Central memory CD4-positive, alpha-beta T cell (primary cell): ENCODE measurements around the gene DGAT2L6.
"Not testable (repeated sequence)": the region's sequence is repeated elsewhere in the genome, so short reads cannot be mapped to it uniquely, and the experiment has no call there.

ENCODE experiments used
- DNase-seq: peaks from one replicate; pipeline ENCODE4 v3.0.0; 2022

The DGAT2L6 gene

GRCh38 chrX:70201732-70202131 lies 24.4 kb downstream of the DGAT2L6 start:
- no peak for DNase-seq

GRCh38 chrX:70208479-70208878 lies 31.2 kb downstream of the DGAT2L6 start:
- no peak for DNase-seq

DNA sequence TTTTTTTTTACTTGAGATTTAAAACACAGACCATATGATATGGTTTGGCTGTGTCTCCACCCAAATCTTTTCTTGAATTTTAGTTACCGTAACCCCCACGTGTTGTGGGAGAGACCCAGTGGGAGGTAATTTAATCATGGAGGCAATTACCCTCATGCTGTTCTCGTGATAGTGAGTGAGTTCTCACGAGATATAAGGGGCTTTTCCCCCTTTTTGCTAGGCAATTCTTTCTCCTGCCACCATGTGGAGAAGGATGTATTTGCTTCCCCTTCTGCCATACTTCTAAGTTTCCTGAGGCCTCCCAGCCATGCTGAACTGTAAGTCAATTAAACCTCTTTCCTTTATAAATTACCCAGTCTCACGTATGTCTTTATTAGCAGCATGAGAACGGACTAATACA lies 32.3 kb downstream of the DGAT2L6 start:
- DNase-seq: not testable (repeated sequence)

DNA sequence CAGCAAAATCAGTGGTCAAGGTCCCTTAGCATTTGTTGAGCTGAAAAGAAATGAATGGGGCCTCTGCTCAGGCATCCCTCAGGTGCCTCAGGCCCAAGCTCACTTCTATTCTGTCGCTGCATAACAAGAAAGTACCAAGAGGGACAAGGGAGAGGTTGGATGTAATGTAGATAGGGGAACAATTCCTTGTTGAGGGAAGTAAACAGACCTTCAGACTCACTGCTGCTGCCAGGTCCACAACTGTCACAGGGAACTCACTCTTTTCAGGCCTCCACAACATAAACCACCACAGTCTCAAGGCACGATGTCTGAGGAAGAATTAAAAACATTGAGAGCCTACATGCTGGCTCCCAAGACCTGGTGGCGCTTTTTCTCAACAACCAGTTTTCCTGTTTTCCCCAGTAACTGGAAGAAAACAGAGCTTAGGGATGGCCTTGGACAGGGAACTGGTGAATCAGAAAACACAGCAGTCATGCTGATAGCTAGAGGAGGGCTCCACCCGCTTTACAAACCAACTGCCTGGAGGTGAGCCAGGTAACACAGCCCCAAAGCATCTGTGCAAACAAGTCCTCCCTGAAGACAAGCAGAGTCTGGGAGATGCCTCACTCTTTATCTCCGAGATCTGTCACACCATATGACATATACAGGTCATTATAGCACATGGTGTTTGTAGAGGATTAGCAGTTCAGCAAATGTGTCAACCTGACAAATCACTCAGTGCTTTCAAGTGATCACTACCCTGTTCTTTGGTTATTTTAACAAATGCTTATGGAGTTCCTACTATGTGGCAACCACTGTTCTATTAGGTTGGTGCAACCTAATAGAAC lies 42.9 kb downstream of the DGAT2L6 start:
- no peak for DNase-seq

GRCh38 chrX:70226048-70226447 lies 48.8 kb downstream of the DGAT2L6 start:
- no peak for DNase-seq

DNA sequence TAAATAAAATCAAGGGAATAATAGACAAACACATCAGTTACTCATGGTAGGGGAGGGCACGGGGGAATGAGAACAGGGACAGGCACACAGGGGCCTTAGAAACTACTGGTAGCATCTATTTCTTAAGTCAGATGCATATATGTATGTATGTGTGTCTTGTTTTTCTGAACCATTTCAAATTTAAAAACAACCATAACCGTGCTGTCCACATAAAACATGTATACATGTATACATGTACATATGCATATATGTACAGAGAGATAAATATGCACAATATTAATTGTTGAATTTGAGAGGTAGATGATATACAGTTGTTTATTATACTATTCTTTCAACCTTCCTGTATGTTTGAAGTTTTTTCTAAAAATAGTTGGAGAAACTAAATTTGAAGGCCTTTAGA lies 49.4 kb downstream of the DGAT2L6 start:
- DNase-seq: no peak

DNA sequence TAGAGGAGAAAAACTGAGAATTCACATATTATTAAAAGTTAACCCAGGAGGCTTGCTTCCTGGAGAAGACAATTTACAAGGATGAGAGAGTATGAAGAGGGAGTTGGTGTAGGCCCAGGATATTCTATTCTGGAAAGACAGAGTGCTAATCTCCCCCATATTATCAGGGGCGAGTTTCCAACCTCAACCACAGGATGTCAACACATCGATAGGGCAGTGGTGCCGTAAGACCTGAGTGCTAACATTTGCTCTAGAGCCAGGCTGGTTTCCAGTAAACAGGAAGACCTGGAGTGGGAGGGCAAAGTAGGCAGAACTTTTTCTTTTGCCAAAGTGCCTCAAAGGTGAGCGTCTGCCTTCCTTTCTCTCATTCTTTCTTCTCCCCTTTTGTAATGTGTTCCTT lies 54.4 kb downstream of the DGAT2L6 start:
- no peak for DNase-seq

- DNase-seq: no peak
These were observed 57.1 kb downstream of the DGAT2L6 start, which contains the start of gene AWAT1 for GRCh38 chrX:70234355-70234754. Gene AWAT1, plus strand, starts transcription at chrX:70234655. Its CDS starts 41 bp downstream, at chrX:70234696.

GRCh38 chrX:70240751-70241150 lies 63.5 kb downstream of the DGAT2L6 start:
- no peak for DNase-seq

- no peak for DNase-seq
These were observed 64.2 kb downstream of the DGAT2L6 start for GRCh38 chrX:70241501-70241900.

GRCh38 chrX:70243601-70244000 lies 66.3 kb downstream of the DGAT2L6 start:
- DNase-seq: not testable (repeated sequence)

DNA sequence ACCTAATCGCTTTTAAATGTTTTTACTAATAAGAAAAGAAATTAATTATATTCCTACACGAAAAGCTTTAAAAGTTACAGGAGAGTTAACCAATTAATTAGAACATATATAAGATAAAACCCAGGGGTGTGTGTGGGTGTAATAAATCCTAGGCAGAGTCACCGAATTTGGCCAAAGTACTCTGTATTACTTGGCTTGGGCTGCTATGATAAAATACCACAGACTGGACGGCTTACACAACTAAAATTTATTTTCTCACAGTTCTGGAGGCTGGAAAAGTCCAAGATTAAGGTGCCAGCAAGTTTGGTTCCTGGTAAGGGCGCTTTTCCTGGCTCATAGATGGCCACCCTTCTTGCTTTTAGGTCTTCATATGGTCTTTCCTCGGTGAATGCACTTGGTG lies 67.6 kb downstream of the DGAT2L6 start:
- DNase-seq: no peak

DNA sequence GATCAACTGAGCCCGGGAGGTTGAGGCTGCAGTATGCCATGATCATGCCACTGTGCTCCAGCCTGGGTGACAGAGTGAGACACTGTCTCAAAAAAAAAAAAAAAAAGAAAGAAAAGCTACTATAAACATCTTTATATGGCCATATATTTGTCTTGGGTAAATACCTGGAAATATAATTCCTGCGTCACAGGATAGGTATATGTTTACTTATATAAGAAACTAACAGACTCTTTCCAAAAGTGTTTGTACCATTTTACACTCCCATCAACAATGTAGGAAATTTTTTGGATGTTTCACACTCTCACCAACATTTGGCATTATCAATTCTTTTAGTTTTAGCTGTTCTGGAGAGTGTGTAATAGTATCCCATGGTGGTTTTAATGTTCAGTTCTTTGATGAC lies 70.0 kb downstream of the DGAT2L6 start:
- no peak for DNase-seq

- no peak for DNase-seq
These were observed 75.2 kb downstream of the DGAT2L6 start for GRCh38 chrX:70252491-70252890.

DNA sequence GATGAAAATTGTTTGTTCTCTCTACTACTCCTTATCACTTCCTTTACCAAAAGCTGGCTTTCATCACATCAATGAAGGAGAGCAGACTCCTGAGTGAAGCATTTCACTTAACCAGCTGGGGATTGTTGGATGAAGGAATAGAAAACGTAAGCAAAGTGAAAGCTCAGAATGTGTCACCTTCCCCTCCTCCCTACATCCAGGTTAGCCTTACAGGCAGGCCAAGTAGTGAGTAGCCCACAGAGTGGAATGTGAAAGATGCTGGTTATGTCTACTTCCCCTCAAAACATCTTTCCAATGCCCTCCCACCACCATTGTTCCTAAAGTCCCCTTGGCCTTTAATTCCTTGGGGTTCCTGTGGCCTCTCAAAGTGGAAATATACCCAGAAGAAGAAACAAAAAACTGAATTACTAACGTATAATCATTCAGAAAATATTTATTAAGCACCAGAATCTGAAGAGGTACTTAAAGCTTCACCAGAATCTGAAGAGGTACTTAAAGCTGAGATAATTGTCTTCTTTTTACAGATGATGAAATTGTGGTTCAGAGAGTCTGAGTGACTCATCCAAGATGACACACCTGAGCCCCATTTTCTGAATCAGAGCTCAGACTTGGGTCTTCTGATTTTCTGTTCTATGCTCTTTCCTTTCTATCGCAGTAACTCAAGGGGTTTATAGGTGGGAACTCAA lies 76.2 kb downstream of the DGAT2L6 start:
- DNase-seq: no peak

DNA sequence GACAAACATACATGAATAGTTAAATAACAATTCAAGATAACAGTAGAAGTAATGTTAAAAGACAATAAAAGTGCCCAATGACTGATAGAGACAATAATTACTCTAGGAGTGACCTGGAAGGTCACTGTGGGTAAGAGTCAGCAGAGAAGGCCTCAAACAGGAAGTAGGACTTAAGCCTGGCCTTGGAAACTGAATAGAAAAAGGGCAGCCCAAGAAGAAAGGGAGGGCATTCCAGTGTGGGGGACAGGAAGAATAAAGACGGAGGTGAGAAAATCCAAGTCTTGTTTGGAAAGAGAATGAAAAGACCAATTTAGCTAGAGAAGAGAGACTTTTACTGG lies 76.7 kb downstream of the DGAT2L6 start:
- no peak for DNase-seq

DNA sequence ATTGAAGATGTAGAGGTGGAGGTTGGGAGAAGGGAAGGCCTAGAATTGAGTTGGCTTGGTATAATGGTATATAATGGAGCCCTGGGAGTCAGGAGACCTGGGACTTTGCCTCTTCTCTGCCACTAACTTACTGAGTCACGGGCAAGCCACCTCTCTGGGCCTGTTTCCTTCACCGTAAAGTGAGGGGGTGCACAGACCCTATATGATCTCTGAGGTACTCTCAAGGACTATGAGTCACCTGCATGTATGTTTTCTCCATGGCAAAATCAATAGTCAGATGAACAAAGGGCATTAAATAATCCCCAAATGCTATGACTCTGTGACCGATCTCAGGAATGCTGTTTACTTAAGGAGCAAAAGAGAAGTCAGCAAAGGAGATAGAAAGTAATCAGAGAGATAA lies 77.6 kb downstream of the DGAT2L6 start:
- no peak for DNase-seq
